ENCODE data around the gene GRIK4.

DNA sequence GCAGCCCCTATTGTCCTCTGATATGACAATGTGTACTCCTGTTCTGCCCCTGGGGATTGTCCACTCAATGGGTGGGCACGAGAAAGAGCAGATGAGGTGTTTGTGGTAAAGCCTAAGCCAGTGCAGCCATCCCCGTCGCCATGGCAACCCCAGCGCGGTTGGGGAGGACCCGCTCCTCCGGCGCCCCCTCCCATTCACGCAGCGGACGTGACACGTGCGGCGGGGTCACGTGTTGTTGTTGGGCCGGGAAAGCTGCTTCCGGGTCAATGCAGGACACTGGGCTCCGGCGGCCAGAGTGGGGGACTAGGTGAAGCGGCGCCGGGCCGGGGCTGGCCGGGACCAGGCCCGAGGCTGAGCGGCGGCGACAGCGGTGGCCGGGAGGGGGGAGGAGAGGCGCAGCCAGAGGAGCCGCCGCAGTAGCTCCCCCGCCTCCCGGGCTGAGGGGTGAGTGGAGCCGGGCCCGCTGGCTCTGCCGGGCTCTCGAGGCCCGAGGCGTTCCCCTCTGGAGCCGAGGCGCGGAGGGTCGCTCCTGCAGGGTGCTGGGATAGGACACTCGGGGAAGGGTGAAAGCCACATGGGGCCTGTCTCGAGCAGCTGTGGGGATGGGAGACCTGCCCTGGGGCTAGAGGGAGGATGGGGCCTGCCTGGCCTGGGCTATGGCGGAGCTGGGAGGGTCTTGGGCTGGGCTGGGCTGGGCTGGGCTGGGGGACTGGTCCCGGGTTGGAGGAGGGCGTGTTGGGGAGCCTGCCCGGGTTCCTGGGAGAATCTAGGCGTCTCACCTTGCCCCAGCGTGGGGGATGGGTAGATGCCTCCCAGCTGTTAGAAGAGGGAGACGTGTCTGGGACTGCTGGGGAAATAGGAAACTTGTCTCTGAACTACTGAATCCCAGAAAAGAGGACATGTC lies 512.6 kb downstream of the GRIK4 start, which contains the start of gene TBCEL:
- TF ChIP-seq TAF1 (IDR thresholded peaks at IDR 0.05; ENCODE audit: borderline replicate concordance, low read depth, low read length): no peak
- TF ChIP-seq POLR2AphosphoS5 (IDR thresholded peaks at IDR 0.05; ENCODE audit: low read depth, low read length): no peak

Data from GM12892 (cell line).